Lung microvascular endothelial cell (primary cell): ENCODE data around the gene IRAK1. TPM values are rescaled to one million over a fixed set of nuclear protein-coding genes. Genes with fewer than 3 reads are reported as not detected.
"Not testable (repeated sequence)": the region's sequence is repeated elsewhere in the genome, so short reads cannot be mapped to it uniquely, and the experiment has no call there.

Experiments
- DNase-seq, 2 donors: peaks; one replicate each; pipeline versions ENCODE4 v3.0.0 to v3.0.0-alpha.2; 2010; ENCODE audit warnings: low read depth in 2 of 2
- total RNA-seq: library from RNA; depleted of rRNA; stranded (reverse); fragments of >200 nt; gene quantifications from 2 replicates; pipeline ENCODE4 v1.2.1, GENCODE V29; 2014

The IRAK1 gene
- total RNA-seq, 1 donor from 2014 or later: 63.1 TPM

DNA sequence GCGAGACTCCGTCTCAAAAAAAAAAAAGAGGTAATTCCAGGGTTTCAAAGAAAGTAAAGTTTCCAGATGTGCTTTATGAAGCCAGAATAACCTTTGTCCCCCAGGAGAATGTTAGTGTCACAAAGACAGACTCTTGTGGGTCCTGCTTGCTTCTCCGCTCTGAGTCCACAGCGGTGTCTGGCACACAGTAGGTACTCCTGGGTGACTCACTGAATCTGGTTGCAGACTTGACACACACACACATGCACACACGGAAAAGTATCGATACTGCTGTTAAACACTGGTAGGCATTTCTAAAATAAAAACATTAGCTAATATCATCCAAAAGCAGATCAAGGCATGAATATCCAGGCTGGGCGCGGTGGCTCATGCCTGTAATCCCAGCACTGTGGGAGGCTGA lies 24.2 kb downstream of the IRAK1 start:
- no peak for DNase-seq

DNA sequence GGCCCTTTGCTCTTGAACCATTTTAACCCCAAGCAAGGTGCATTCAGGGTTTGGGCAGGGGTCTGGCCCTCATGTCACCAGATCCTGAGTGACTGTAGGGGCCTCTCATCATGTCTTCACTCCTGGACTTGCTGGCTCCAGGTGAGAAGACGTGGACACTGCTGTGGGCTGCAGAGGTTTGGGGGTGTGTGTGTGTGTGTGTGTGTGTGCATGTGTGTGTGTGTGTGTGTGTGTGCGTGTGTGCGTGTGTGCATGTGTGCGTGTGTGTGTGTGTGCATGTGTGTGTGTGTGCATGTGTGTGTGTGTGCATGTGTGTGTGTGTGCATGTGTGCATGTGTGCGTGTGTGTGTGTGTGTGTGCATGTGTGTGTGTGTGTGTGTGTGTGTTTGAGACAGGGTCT lies 25.3 kb downstream of the IRAK1 start:
- DNase-seq: not testable (repeated sequence)

GRCh38 chrX:153993978-153994377 lies 25.7 kb downstream of the IRAK1 start:
- no peak for DNase-seq

DNA sequence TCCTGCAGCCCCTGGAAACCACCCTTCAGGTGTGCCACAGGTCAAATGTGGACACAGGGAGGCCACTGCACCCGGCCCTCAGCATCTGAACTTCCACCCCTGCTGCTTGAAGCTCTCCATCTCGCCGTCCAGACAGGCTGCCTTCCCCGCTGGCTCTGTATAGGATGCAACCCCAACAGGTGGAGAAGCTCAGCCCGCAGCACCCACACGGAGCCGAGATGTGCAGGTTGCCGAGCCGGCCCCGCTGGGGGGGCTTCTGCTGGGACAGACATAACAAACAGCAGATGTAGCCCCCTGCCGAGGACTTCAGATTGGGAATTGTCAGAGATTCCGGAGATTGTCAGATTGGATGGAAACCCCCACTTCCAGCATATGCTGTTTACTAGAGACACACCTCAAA lies 26.6 kb downstream of the IRAK1 start:
- DNase-seq: no peak

DNA sequence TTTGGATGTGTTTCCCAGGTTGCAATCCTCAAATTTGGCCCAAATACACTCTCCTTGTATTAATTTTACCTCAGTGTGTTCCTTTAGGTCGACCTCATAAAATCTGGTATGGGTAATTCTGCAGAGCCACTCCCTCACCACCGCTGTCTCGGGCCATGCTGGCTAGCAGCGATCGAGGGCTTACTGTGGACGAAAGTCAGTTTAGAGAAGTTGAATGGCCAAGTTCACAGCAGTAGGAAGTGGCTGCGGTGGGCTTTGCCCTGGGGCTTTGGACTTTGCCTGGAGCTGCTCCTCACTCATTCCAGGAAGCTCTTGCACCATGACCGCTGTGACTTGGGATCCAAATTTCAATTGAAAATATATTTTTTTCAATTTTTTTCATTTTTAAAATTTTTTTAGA lies 27.5 kb downstream of the IRAK1 start:
- no peak for DNase-seq

DNA sequence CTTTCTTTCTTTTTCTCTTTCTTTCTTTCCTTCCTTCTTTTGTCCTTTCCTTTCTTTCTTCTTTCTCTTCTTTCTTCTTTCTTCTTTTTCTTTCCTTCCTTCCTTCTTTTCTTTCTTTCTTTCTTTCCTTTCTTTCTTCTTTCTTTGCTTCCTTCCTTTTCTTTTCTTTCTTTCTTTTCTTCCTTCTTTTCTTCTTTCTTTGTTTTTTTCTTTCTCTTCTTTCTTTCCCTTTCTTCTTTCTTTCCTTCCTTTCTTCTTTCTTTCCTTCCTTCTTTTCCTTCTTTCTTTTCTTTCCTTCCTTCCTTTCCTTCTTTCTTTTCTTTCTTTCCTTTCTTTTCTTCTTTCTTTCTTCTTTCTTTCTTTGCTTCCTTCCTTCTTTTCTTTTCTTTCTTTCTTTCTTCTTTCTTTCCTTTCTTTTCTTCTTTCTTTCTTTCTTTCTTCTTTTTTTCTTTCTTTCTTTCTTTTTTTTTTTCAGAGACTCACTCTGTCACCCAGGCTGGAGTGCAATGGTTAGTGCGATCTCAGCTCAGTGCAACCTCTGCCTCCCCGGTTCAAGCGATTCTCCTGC lies 28.6 kb downstream of the IRAK1 start:
- no peak for DNase-seq

DNA sequence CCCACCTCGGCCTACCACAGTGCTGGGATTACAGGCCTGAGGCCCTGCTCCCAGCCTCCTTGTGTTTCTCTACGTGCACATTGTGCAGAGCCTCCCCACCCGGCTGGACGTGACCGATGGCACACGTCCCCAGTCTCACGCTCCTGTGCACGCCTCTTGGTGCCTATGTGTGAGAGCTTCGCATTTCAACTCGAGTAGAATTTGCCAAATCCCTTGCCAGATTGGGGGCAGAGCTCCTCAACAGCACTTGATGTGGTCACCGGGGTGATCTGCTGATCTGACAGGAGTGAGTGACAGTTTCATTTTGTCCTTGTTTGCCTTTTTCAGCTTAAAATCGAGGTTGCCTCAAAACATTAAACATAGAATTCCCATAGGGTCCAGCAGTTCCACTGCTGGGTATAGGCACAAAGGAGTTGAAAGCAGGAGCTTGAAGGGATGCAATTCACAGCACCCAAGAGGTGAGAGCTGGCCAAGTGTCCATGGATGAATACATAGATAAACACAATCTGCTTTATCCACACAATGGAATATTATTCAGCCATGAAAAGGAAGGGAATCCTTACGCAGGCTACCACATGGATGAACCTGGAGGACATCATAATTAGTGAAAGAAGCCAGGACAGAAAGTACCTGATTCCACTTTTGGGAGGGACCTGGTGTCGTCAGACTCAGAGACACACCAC lies 29.6 kb downstream of the IRAK1 start:
- no peak for DNase-seq

- DNase-seq: no peak
Observed at GRCh38 chrX:153988493-153988892, 31.2 kb downstream of the IRAK1 start.

- peak in 1 of 2 donors; percentile 17 for DNase-seq
Observed at GRCh38 chrX:153984351-153985178, 35.1 kb downstream of the IRAK1 start.

GRCh38 chrX:153983321-153983801 lies 36.3 kb downstream of the IRAK1 start:
- DNase-seq: no peak

DNA sequence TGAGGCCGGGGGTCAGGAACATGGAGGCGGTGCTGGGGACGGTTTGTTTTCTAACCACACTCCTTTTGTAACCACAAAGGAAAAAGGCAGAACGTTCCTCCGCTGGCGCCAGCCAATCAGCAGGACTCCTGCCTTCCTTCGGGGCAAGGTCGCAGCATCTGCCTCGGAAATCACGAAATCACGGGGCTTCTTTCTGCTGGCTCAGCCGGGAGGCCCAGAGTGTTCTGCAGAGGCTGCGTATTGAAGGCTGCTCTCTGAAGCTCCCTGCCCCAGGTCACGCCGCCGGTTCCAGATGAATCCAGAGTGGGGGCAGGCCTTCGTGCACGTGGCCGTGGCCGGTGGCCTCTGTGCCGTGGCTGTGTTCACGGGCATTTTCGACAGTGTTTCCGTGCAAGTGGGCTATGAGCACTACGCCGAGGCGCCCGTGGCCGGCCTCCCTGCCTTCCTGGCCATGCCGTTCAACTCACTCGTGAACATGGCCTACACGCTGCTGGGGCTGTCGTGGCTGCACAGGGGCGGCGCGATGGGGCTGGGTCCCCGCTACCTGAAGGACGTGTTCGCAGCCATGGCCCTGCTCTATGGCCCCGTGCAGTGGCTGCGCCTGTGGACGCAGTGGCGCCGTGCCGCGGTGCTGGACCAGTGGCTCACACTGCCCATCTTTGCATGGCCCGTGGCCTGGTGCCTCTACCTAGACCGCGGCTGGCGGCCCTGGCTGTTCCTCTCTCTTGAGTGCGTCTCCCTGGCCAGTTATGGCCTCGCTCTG lies 37.8 kb downstream of the IRAK1 start:
- no peak for DNase-seq

- no peak for DNase-seq
Observed at GRCh38 chrX:153981231-153981630, 38.5 kb downstream of the IRAK1 start.

DNA sequence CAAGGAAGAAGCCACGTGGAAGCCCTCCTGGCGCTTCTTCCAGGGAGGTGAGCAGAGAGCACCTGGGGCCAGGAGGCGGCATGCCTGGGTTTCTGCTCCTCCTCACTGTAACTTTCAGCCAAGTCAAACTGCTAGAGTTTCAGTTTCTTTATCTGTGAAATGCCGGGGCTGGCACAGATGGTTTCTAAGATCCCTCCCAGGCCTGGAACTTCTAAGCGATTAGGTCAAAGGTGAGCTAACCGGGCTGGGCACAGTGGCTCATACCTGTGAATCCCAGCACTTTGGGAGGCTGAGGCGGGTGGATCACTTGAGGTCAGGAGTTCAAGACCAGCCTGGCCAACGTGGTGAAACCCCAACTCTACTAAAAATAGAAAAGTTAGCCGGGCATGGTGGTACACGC lies 39.3 kb downstream of the IRAK1 start:
- DNase-seq: not testable (repeated sequence)

DNA sequence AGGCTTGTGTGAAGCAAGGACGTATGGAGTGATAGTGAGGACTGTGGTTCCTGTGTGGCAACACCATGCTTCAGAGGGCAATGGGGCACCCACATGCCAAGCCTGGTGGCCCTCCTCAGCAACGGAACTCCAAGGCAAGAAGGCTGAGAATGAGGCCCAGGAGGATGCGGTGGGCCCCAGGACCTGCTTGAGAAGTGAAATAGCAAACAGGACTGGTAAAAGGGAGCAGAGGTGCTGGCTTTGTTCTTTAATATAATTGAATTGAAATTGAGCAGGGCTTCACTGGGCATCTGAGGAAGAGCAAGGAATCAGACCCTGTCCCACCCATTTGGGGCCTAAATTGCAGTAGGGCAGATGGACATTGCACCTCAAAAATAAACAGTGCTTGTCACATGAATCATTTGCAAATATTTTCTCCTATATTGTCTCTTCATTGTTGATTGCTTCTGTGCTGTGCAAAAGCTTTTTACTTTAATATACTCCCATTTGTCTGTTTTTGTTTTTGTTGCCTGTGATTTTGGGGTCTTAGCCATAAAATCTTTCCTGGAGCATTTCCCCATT lies 44.9 kb downstream of the IRAK1 start:
- DNase-seq: no peak

- DNase-seq: peak in 1 of 2 donors; percentile 35
Observed at GRCh38 chrX:153974003-153974725, 45.5 kb downstream of the IRAK1 start.

DNA sequence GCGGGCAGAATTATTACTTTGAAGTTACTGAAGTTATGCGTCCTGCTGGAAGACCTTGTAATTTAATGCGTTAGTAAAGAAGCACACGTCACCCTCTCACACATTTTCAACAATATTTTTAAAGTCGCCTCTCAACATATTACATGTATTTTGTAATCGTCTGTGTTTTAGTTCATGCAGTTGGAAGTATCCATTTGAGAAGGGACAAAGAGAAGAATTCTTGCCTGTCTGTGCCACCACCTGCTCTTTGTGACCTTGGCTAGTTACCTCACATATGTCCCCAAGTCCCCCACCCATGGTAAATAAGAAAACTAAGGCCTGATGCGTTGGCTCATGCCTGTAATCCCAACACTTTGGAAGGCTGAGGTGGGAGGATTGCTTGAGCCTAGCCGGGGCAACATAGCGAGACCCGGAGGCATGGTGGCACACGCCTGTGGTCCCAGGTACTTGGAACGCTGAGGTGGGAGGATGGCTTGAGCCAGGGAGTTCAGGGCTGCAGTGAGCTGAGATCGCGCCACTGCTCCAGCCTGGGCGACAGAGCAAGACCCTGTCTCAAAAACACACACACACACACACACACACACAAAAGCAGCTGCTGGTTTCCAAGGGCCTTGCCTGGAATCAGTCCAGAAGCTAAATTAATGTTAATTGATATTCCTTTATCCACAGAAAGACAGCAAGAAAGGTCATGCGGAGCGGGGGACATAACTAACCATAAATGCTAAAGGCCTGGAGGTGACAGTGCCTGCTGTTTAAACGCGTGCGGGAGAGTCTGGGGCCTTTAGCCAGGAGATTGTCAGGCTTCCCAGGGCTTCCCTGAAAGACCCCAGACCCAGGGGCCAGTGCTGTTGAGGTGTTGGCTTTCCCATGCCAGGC lies 46.3 kb downstream of the IRAK1 start:
- no peak for DNase-seq

GRCh38 chrX:153972368-153973126 lies 47.2 kb downstream of the IRAK1 start, which contains the start of gene TMEM187:
Gene TMEM187 (plus strand): TSS chrX:153972754. CDS start chrX:153982063, 9,309 bp downstream.
- DNase-seq: peak; percentile 85 to 91

GRCh38 chrX:153971450-153972367 lies 48.0 kb downstream of the IRAK1 start, which contains the start of gene HCFC1:
Gene HCFC1 (minus strand): TSS chrX:153971818. CDS start chrX:153970840, 978 bp downstream.
- peak; percentile 89 to 94 for DNase-seq
